Measurements from ENCODE around the gene DDTL.
"Not testable (repeated sequence)": the region's sequence is repeated elsewhere in the genome, so short reads cannot be mapped to it uniquely, and the experiment has no call there.

The DDTL gene

GRCh38 chr22:23966568-23966967 lies at the start of gene DDTL:
Gene DDTL (plus strand): TSS chr22:23966888. CDS start chr22:23966915, 27 bp downstream.
- DNase-seq = not testable (repeated sequence)

- not testable (repeated sequence) for DNase-seq
These were observed 46.4 kb upstream of the DDTL start for GRCh38 chr22:23920267-23920611.

DNA sequence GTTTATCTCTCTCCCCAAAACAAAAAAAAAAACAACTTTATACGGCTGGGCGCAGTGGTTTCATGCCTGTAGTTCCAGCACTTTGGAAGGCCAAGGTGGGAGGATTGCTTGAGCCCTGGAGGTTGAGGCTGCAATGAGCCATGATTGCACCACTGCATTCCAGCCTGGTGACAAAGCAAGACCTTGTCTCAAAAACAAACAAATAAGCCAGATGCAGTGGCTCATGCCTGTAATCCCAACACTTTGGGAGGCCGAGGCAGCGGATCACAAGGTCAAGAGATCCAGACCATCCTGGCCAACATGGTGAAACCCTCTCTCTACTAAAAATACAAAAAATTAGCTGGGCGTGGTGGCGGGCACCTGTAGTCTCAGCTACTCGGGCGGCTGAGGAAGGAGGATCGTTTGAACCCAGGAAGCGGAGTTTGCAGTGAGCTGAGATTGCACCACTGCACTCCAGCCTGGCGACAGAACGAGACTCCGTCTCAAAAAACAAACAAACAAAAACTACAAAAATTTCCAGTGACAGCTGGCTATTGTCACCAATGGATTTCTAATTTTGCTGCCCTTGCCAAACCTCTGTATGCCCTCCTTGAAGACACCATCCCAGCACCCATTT lies 45.0 kb upstream of the DDTL start:
- DNase-seq = not testable (repeated sequence)

- no peak for DNase-seq
These were observed 43.8 kb upstream of the DDTL start for GRCh38 chr22:23922921-23923320.

DNA sequence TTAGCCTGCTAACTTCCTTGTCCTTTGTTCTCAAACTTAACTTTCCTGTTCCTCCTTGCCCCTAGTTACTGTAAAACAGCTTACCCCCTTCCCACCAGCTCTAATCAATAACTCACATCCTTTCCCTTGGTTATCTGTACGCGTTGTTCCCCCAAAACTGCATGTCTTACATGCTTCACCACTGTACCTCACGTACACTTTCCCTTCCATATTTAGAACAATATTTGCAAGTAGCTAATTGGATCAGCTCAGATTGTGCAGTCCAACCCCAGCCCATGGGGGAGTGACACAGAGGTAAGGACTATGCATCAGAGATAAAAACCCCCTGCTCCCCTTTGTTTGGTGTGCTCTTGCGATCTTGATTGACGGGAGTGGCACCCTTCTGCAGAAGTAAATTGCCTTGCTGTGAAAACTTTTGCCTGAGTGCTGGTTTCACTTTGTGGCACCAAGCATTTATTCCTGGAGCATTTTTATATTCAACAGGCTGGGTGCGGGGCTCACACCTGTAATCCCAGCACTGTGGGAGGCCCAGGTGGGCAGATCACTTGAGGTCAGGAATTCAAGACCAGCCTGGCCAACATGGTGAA lies 41.6 kb upstream of the DDTL start:
- DNase-seq = no peak

DNA sequence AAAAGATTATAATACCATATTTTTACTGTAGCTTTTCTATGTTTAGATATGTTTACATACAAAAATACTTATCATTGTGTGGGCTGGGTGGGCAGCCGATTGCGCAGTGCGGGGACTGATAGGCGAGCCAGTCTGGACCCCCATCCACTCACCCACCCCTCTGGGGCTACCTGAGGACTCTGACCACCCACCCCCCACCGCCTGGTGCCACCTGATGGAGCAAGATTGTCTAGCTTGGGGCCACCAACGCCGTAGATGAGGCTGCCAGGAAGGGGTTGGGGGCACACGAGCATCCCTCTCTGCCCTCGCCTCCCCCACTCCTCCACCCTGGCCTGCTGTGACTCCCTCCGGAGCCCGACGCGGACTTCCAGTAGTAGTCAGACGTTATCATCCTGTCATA lies 40.1 kb upstream of the DDTL start:
- DNase-seq = no peak

GRCh38 chr22:23938328-23939016 lies 28.2 kb upstream of the DDTL start:
- DNase-seq = no peak

DNA sequence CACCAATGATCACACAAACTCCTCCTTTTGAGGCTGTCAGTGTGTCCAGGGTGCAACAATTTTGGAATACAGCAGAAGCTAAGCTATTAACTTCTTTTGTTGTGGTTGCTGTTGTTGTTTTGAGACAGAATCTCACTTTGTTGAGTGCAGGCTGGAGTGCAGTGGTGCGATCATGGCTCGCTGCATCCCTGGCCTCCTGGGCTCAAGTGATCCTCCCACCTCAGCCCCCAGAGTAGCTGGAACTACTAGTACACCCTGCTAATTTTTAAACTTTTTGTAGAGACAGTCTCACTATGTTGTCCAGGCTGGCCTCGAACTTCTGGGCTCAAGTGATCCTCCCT lies 27.7 kb upstream of the DDTL start:
- no peak for DNase-seq

- DNase-seq = not testable (repeated sequence)
These were observed 26.5 kb upstream of the DDTL start for GRCh38 chr22:23940166-23940565.

GRCh38 chr22:23947391-23947790 lies 19.3 kb upstream of the DDTL start:
- not testable (repeated sequence) for DNase-seq

DNA sequence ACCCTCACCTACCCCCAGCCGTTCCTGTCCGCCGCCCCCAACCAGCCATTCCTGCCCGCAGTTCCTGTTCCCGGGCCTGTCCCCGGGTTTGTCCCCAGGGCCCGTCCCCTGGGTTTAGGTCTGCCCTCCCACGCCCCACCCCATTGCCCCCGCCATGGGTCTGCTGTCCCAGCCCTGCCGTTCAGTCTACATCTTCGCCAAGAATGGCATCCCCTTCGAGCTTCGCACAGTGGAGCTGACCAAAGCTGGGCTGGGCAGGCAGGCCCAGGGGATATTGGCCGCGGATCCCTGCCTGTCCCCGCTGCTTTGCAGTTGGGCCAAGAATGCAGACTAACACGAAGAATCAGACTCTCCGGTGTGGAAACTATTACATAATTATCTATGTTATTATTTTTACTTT lies 16.9 kb upstream of the DDTL start:
- not testable (repeated sequence) for DNase-seq

DNA sequence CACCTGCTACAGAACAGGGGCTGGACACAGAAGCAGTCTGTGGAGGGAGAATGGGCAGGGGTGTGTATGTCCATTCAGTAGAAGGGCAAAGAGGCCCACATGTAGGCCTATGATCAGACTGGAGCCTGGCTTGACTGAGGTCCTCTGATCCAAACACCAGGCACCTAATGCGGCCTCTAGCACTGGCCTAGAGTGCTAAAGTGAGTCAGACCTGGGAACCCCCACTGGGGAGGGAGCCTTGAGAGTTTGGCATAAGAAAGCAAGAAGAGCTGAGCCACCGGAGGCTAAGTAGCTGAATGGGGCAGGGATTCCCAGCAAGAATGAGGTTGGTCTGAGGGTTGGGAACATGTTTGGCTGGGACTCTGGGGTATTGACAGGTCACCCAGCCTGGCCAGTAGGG lies 15.3 kb upstream of the DDTL start:
- not testable (repeated sequence) for DNase-seq

GRCh38 chr22:23952794-23953405 lies 13.8 kb upstream of the DDTL start:
- DNase-seq = not testable (repeated sequence)

GRCh38 chr22:23953485-23953884 lies 13.2 kb upstream of the DDTL start:
- not testable (repeated sequence) for DNase-seq

DNA sequence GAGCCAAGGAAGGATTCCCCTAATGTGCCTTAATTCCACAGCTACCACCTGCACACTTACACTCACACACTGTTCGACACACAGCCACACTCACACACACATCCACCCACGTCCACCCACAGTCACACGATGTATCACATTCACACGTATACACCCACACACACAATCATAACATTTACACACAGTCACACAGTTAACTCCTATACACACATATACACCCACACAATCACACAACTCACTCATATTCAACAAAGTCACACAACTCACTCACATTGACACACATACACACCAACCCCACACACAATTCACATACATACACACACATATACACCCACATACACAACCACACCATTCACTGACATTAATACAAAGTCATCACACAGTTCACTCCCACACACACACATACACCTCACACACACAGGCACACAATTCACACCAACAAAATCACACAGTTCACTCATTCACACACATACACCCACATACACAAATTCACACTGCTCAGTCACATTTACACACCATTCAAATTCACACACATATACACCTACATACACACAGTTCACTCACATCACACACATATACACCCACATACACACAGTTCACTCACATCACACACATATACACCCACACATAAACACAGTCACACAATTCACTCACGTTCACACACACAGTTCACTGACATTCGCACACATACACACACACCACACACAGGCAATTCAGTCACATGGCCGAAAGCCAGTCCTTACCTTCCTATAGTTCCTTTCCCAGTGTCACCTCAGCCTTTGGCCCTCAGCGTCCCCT lies 12.3 kb upstream of the DDTL start:
- DNase-seq = not testable (repeated sequence)

DNA sequence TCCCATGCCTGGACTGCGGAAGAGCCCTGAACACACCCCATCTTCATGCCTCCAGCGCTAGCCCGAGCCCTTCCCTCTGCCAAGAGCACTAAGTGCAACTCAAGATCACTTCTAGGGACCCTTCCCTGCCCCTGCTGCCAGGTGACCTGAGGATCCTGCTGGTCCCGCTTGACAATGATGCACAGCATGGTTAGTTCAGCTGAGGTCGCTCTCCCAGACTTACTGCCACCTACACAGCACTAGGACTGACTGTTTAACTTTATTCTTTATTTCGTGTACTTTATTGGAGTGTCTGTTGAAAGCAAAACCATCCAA lies 11.7 kb upstream of the DDTL start:
- DNase-seq = not testable (repeated sequence)

DNA sequence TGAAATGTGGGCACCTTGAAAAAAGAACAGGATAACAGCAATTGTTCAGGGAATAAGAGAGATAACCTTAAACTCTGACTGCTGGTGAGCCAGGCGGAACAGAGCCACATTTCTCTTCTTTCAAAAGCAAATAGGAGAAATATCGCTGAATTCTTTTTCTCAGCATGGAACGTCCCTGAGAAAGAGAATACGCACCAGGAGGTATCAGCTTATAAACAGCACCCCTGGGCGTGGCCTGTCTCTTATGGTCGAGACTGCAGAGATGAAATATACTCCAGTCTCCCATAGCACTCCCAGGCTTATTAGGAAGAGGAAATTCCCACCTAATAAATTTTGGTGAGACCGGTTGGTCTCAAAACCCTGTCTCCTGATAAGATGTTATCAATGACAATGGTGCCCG lies 10.8 kb upstream of the DDTL start:
- DNase-seq = not testable (repeated sequence)

DNA sequence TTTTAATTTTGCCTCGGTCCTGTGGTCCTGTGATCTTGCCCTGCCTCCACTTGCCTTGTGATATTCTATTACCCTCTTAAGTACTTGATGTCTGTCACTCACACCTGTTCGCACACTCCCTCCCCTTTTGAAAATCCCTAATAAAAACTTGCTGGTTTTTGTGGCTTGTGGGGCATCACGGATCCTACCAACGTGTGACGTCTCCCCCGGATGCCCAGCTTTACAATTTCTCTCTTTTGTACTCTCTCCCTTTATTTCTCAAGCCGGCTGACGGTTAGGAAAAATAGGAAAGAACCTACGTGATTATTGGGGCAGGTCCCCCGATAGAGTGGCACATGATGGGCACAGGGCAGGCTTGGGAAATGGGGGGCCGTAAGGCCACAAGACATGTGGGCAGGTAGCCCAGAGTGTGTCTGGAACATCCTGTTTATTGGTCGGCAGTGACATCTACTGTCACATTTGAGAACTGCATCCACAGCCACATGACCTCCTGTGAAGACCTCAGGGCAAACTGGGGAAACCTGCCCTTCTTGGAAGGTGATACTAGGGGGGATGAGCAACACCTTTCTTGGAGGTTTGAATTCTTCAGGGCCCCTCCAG lies 10.3 kb upstream of the DDTL start:
- peak; percentile 82 for DNase-seq

DNA sequence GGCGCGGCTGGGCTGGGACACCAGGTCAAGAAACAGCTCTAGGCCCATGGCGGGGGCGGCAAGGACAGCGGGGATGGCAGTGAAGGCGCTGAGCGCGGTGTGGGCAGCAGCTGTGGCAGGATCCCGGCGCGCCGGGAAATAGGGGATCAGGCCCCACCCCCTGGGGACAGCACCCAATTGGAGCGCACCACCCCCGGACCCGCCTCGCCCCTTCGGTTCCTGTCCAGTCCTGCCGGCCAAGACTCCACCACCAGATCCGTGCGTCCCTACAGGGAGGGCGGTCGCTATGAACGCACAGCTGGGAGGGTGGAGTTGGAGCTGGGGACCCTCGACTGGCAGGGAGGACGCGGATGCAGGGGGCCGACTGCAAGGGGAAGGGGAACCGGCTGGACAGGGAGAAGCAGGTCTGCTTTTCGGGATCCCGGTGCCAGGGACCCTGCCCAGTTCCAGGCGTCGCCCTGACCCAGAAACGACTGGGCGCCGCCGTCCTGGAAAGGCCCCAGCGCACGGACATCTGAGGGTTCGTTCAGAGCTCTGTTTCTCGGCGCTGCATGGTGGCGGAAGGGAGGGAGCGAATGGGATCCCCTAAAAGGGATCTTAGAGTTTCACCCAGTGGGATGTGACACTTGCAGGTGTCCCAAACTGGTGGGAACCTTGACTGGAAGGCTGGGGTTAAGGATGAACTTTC lies 5.5 kb upstream of the DDTL start, which contains the start of gene GSTT2B:
Gene GSTT2B, minus strand, starts transcription at position 112 of the 688 bp plus-strand sequence. Its CDS starts 64 bp downstream, at position 48.
- not testable (repeated sequence) for DNase-seq

- not testable (repeated sequence) for DNase-seq
These were observed 594 bp upstream of the DDTL start for GRCh38 chr22:23966094-23966493.

GRCh38 chr22:23969071-23969470 lies 2.4 kb downstream of the DDTL start:
- no peak for DNase-seq

GRCh38 chr22:23970201-23970641 lies 3.5 kb downstream of the DDTL start:
- no peak for DNase-seq
